Osteoblast (primary cell): Measurements from ENCODE around the gene CRYZL1. TPM values are rescaled to one million over a fixed set of nuclear protein-coding genes. Genes with fewer than 3 reads are reported as not detected.
"Not testable (repeated sequence)": the region's sequence is repeated elsewhere in the genome, so short reads cannot be mapped to it uniquely, and the experiment has no call there.

Source experiments
- DNase-seq: peaks from one replicate; pipeline ENCODE4 v3.0.0; 2011; ENCODE audit warnings: low spot score, mixed read lengths; ENCODE audit not compliant: insufficient read length; ENCODE audit errors: missing footprints
- H2AFZ ChIP-seq: 2 replicates; pipeline ENCODE4 v1.6.0; 2011; ENCODE audit warnings: mild to moderate bottlenecking, low read length
- H3K27ac ChIP-seq: 2 replicates; pipeline ENCODE4 v1.5.1; 2011; ENCODE audit warnings: mild to moderate bottlenecking, low read depth, low read length, moderate library complexity
- H3K27me3 ChIP-seq: 2 replicates; pipeline ENCODE4 v1.6.0; 2012; ENCODE audit warnings: mild to moderate bottlenecking, control low read depth, inconsistent platforms, low read length, moderate library complexity; ENCODE audit not compliant: insufficient read depth
- H3K36me3 ChIP-seq: 2 replicates; pipeline ENCODE4 v1.5.1; 2011; ENCODE audit warnings: mild to moderate bottlenecking, low read length, control low read depth, moderate library complexity; ENCODE audit not compliant: insufficient read depth
- H3K4me1 ChIP-seq: 2 replicates; pipeline ENCODE4 v1.5.1; 2011; ENCODE audit warnings: mild to moderate bottlenecking, low read length, control low read depth, moderate library complexity; ENCODE audit not compliant: insufficient read depth
- H3K4me2 ChIP-seq: 2 replicates; pipeline ENCODE4 v1.6.0; 2011; ENCODE audit warnings: mild to moderate bottlenecking, low read length; ENCODE audit not compliant: insufficient read depth
- H3K4me3 ChIP-seq: fragments of 200-600 bp; sonication (generic); 3 replicates; pipeline ENCODE4 v1.5.1; 2012; ENCODE audit warnings: mild to moderate bottlenecking, low read length, inconsistent platforms; ENCODE audit not compliant: insufficient read depth
- H3K79me2 ChIP-seq: 2 replicates; pipeline ENCODE4 v1.6.0; 2012; ENCODE audit warnings: mild to moderate bottlenecking, low read length, control low read depth, inconsistent platforms; ENCODE audit not compliant: insufficient read depth
- H3K9me3 ChIP-seq: 2 replicates; pipeline ENCODE4 v1.5.1; 2011; ENCODE audit warnings: low read depth, low read length, control low read depth
- H4K20me1 ChIP-seq: 2 replicates; pipeline ENCODE4 v1.6.0; 2012; ENCODE audit warnings: mild to moderate bottlenecking, low read length, control low read depth; ENCODE audit not compliant: insufficient read depth
- total RNA-seq: library from RNA; depleted of rRNA; stranded (reverse); fragments of >200 nt; gene quantifications from 2 replicates; pipeline ENCODE4 v1.2.3, GENCODE V29; 2012
- TF ChIP-seq, protein P1 (sequence below): IDR thresholded peaks from 2 replicates; pipeline ENCODE4 v1.5.1; 2011; ENCODE audit warnings: mild to moderate bottlenecking, low read depth, low read length, moderate library complexity; ENCODE audit errors: extremely low read depth

Gene CRYZL1
- total RNA-seq, 1 donor, result 28.6 TPM

DNA sequence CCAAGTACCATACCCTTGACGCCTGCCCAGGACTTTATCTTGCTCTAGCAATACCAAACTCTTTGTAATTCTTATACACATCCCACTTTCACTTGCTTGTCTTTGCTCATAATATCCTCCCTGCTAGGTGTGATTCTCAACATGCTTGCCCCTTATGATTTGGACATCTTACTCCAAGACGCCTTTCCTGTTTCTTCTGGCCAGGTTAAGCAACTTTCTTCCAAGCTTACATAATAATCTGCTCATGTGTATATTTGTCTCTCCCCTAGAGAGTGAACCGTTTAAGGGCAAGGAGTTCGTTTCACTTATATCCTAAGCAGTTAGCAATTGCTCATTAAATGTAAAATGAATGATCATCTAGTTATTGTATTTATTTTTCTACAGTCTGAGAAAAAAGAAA is 21.8 kb downstream of the CRYZL1 start:
- Histone ChIP-seq H3K79me2 (no peaks in the 10 kb centered on the region), H3K36me3 (peaks cover 45% of the 10 kb centered on the region), H4K20me1 (peaks cover 2% of the 10 kb centered on the region), H3K4me1 (no peaks in the 10 kb centered on the region), H3K4me2 (no peak overlapping the region), H3K27ac (no peak overlapping the region), H3K9me3 (no peaks in the 10 kb centered on the region), H2AFZ (no peak overlapping the region), H3K27me3 (no peaks in the 10 kb centered on the region), H3K4me3 (no peak overlapping the region)
- no peak for DNase-seq
- TF ChIP-seq, protein P1, sequence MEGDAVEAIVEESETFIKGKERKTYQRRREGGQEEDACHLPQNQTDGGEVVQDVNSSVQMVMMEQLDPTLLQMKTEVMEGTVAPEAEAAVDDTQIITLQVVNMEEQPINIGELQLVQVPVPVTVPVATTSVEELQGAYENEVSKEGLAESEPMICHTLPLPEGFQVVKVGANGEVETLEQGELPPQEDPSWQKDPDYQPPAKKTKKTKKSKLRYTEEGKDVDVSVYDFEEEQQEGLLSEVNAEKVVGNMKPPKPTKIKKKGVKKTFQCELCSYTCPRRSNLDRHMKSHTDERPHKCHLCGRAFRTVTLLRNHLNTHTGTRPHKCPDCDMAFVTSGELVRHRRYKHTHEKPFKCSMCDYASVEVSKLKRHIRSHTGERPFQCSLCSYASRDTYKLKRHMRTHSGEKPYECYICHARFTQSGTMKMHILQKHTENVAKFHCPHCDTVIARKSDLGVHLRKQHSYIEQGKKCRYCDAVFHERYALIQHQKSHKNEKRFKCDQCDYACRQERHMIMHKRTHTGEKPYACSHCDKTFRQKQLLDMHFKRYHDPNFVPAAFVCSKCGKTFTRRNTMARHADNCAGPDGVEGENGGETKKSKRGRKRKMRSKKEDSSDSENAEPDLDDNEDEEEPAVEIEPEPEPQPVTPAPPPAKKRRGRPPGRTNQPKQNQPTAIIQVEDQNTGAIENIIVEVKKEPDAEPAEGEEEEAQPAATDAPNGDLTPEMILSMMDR, result no peak

DNA sequence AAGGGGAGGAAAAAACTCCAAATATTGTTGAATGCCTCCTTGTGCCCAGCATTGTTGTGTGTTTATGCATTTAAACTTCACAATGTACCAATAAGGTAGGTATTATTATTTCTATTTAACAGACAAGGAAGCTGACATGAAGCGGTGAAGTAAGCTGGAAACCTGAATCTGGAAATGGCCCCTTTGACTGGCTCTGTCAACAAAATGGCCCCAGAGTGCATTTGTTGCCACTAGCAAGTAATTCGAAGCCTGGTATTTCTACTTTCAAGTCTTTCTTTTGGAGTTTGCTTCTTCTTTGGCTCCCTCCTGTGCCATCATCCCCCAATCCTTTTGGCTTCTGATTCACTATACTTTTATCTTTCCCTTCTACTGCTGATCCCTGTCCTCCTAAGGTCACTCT is 23.1 kb downstream of the CRYZL1 start:
- peaks cover 2% of the 10 kb centered on the region for H4K20me1 ChIP-seq
- peak; percentile 34 for DNase-seq
- no peaks in the 10 kb centered on the region for H3K79me2 ChIP-seq
- no peak overlapping the region for H3K27ac ChIP-seq
- H3K27me3 ChIP-seq, result no peaks in the 10 kb centered on the region
- H3K36me3 ChIP-seq, result peaks cover 40% of the 10 kb centered on the region
- no peaks in the 10 kb centered on the region for H3K4me1 ChIP-seq
- H2AFZ ChIP-seq, result no peak overlapping the region
- no peak overlapping the region for H3K4me3 ChIP-seq
- H3K9me3 ChIP-seq, result no peaks in the 10 kb centered on the region
- TF ChIP-seq, protein P1, result no peak
- no peak overlapping the region for H3K4me2 ChIP-seq

DNA sequence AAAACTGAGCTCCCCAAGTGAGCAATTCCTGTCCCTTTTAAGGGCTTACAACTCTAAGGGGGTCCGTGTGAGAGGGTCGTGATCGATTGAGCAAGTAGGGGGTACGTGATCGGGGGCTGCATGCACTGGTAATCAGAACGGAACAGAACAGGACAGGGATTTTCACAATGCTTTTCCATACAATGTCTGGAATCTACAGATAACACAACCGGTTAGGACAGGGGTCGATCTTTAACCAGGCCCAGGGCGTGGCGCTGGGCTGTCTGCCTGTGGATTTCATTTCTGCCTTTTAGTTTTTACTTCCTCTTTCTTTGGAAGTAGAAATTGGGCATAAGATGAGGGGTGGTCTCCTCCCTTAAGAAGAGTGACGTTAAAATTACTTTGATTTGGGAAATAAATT is 24.0 kb downstream of the CRYZL1 start:
- H3K27ac ChIP-seq, H3K4me3 ChIP-seq, H4K20me1 ChIP-seq, H3K9me3 ChIP-seq, H3K79me2 ChIP-seq, H3K27me3 ChIP-seq, DNase-seq, H3K4me1 ChIP-seq, H3K4me2 ChIP-seq, H2AFZ ChIP-seq: not testable (repeated sequence)
- peaks cover 45% of the 10 kb centered on the region for H3K36me3 ChIP-seq

DNA sequence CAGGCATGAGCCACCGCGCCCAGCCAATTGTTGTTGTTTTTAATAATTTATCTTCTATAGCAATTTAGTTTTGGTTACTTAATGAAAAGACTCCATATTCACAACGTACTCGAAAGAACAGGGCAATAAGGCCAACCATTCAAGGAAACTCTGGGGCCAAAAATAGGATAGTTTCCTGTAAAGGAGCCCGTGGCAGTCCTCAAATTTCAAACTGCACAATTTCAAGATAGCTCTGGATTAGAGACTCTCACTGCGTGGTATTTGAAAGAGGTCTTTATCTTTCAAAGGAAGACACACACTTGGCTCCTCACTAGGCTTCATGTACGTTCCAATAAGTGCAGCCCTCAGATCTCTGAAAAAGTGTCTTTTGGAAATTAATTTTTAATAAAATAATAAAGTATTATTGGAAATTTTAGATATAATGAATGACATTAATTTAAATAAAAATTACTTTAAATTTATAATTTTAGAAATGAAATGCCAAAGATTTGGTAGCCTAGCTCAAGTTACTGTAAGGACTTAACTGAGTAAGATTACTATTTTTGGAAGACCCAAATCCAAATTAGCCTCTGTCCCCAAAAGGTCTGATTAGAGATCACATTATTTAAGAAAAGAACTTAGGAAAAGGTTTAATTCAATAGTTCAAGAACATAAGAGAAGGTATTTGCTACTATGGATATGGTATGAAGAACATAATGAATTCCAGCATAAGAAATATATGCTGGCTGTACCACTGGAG is 30.4 kb downstream of the CRYZL1 start:
- H3K36me3 ChIP-seq, result peaks cover 31% of the 10 kb centered on the region

More for the DNA sequence above, 30.4 kb downstream of the CRYZL1 start:
- Histone ChIP-seq H3K27ac (no peak overlapping the region), H3K79me2 (no peaks in the 10 kb centered on the region), H3K4me1 (no peaks in the 10 kb centered on the region), H3K27me3 (no peaks in the 10 kb centered on the region), H3K4me2 (no peak overlapping the region), H4K20me1 (no peaks in the 10 kb centered on the region), H2AFZ (no peak overlapping the region), H3K4me3 (no peak overlapping the region), H3K9me3 (no peaks in the 10 kb centered on the region)
- DNase-seq, result no peak
- TF ChIP-seq, protein P1, result no peak
